GM18526 (cell line): ENCODE results near the gene PARD6G.

Source experiments
- POLR2A ChIP-seq: IDR thresholded peaks from 3 replicates; pipeline ENCODE4 v1.6.1; 2011; ENCODE audit not compliant: insufficient read length; ENCODE audit errors: extremely low read depth

PARD6G gene

GRCh38 chr18:80244167-80244566 lies 3.1 kb downstream of the PARD6G start:
- TF ChIP-seq POLR2A, result no peak

DNA sequence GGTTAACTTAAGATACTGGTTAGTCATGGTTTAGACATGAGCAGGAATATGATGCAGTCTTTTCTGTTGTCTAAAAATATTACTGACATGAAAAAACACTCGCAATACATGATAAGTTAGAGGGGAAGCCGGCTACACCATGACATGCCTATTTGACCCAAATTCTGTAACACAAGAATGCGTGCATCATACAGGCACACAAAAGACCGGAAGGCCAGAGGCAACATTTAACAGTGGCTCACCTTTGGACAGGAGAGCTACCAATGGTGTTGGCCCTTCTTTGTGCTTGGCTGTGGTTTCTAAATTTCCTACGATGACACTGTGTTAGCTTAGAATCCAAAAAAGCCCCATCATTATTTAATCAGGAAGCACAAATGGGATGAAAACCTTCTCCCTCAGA lies 4.1 kb downstream of the PARD6G start:
- no peak for TF ChIP-seq POLR2A

- no peak for TF ChIP-seq POLR2A
Observed at GRCh38 chr18:80241919-80242777, 5.2 kb downstream of the PARD6G start.

DNA sequence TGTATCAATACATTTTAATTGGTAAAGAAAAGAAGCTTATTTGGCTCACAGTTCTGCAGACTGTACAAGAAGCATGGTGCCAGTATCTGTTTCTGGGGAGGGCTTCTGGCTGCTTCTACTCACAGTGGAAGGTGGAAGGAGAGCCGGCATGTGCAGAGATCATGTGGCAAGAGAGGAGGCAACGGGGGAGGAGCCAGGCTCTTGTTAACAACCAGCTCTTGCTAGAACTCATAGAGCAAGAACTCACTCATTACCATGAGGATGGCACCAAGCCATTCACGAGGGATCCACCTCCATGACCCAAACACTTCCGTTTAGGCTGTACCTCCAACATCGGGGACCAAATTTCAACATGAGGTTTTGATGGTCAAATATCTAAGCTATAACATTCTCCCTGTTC lies 7.5 kb downstream of the PARD6G start:
- no peak for TF ChIP-seq POLR2A

DNA sequence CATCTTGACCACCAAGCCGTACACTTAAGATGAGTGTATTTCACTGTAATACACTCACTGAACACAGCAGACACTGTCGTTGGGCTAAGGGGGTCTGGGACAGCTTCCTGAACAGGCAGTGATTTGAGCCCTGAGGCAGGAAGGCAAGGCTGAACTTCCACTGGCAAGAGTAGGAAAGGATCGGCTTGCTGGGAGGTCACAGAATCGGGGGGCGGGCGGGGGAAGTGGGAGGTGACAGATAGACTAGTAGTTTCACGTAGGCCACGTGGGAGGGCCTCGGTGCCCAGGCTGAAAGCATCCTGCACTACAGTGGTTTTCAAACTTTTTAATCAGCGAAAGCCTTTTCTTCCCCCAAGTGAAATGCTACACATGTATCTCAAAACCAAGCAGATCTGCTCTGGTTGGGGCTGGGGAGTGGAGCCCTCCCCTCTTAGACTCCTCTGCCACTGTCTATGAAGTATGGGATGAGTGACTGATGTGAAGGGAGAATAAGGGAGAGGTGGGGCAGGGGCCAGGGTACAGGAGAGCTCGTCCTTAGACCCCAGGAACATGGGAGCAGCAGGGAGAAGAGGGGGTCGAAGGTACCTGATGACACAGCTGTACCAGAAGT lies 8.6 kb downstream of the PARD6G start:
- no peak for TF ChIP-seq POLR2A

- TF ChIP-seq POLR2A, result no peak
Observed at GRCh38 chr18:80234398-80234797, 12.9 kb downstream of the PARD6G start.

DNA sequence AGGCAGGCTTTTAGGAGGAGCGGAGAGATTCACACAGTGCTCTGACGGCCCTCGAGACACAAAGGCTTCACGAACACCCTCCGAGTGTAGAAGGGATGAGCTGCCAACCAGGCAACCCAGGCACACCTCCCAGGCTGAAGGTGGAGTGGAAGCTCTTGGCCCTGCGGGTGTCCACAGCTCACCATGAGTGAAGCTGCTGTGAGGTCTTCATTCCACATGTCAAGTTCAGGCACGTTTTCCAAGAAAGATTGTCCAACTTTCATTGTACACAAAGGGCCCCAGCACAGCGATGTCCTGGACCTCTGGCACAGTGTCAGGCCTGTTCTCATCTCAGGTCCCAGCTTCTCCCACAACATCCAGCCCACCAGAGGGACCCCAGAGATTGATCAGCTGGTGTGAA lies 13.4 kb downstream of the PARD6G start:
- no peak for TF ChIP-seq POLR2A

DNA sequence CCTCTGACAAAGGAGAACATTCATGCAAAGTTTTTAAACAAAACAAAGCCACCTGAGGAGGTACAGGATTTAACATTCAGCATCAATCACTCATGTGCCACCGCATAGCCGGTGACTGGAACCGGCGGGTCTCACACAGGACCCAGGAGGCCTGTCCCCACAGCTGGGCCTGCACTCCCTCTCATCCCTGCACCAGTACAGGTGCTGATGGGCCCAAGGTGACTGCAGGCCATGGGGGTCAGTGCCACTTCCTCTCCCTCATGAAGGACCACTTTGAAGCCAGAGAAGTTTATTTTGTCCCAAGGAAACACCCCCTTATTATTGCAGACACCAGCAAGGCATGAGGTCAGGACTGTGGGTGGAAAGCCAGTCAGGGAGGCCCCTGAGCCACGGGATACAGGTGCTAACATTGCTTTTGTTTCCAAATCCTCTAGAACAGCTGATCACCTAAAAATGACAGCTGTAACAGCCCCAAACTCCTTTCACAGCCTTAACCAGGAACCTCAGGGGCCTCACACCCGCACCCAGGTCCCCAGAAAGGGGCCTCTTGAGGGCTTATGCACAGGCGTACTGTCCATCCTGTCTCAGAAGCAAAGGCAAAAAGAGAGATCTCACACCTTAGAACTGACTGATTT lies 14.0 kb downstream of the PARD6G start:
- no peak for TF ChIP-seq POLR2A

- TF ChIP-seq POLR2A, result no peak
Observed at GRCh38 chr18:80232710-80233109, 14.6 kb downstream of the PARD6G start.

DNA sequence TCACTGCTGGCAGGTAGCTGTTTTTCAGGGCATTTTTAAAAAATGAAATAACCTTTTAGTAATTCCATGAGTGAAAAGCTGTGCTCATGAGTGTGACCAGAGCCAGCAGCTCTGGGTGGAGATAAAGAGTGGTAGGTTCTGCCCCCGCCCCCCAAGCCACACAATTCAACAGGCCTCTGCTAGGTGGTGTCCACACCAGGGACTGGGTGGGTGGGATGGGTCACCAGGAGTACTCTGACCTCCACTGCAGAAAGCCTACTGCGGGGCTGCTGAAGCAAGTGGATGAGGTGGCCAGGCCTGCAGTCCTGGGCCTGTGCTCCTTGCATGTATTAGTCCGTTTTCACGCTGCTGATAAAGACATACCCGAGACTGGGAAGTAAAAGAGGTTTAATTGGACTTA lies 15.3 kb downstream of the PARD6G start:
- TF ChIP-seq POLR2A, result no peak

DNA sequence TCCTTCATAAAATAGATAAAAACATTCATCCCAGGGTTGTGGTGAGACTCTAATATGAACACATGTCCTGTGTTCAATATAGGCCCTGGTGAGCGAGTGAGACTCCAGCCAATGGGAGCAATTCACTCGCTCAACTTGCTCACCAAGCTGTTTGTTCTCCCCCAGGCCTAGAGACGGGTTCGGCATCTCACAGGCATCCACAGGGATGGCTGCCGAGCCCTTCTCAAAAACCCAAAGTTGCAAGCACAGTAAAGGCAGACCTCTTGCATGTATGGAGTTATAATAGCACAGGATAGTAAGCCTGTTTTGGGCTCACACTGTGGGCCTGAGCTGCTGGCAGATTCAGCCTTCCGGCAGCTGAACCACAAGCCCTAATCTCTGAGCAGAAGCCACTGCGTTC lies 15.7 kb downstream of the PARD6G start:
- no peak for TF ChIP-seq POLR2A

- no peak for TF ChIP-seq POLR2A
Observed at GRCh38 chr18:80231151-80231550, 16.2 kb downstream of the PARD6G start.

DNA sequence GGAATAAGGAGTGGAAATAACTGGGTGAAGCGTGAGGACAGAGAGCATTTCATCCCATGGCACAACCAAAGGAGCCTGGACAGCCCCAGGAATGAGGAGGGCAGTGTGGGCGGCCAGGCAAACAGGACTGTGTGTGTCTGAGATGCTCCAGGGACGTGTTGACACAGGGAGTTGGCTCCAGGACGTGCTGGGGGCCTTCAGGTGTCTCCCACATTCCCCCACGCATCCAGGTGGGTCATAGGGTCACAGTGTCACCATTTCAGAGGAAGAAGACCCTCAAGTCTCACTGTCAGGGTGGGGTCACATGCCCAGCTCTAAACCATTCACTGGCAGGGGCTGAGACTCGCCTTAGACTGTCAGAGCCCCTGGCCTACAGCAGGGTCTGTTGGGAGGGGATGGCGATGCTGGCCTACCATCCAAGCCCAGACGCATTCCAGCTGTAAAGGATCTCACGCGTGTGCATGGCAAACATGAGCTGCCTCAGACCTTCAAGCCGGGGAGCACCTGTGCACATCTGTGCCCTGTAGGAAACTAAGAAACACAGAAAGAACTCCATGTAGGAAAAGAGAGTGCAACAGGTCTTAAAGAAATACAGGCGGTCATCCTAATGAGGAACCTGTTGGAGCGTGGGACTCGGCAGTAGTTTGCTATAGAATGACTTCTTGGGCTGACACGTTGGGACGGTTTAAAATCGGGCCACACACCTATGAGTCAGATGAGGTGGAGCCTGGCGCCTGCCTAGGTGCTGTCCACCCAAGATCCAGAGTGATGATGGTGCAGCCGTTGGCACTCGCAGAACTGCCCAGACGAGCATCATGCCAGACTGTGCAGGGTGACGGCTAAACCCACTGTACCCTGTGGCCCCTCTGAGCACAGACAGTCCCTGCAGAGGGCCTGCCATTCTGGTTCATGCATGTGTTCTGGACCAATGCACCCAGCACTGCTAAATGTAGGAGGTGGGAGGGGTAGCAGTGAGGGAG lies 17.3 kb downstream of the PARD6G start:
- TF ChIP-seq POLR2A, result no peak

- no peak for TF ChIP-seq POLR2A
Observed at GRCh38 chr18:80229363-80229762, 18.0 kb downstream of the PARD6G start.

DNA sequence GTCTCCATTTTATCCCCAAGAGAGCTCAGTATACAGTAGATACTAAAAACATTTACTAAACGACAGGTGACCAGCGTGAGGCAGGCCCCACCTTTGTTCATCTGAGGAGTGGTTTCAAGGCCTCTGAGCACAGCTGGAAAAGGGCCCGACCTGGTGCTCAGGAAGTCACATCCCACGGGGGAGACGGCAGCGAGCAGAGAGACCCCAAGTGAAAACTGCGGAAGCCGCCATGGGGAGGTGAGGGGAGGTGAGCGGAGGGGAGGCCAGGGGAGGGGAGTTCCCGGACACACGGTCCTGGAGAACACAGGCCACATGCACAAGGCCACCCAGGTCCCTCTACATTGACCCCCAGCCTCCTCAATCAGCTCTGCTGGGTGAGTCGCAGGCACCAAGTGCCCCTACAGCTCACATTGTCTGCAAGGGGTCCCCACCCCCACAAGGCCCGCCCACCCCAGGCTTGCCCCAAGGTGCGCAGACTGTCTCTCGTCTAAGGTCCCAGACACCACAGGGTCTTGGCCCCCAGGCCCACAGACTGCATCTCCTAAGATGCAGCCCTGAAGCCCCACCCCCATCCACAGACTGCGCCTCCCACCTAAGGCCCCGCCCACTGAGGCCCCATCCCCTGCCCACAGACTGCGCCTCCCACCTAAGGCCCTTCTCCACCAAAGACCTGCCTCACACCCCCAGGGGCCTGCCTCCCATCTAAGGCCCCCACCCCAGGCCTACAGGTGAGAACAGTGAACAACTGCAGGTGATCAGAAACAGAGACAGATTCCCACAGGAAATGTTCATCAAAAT lies 19.1 kb downstream of the PARD6G start:
- TF ChIP-seq POLR2A, result no peak

GRCh38 chr18:80227472-80227871 lies 19.8 kb downstream of the PARD6G start:
- no peak for TF ChIP-seq POLR2A
